ENCODE measurements around the gene MTERF4.

MTERF4 gene

DNA sequence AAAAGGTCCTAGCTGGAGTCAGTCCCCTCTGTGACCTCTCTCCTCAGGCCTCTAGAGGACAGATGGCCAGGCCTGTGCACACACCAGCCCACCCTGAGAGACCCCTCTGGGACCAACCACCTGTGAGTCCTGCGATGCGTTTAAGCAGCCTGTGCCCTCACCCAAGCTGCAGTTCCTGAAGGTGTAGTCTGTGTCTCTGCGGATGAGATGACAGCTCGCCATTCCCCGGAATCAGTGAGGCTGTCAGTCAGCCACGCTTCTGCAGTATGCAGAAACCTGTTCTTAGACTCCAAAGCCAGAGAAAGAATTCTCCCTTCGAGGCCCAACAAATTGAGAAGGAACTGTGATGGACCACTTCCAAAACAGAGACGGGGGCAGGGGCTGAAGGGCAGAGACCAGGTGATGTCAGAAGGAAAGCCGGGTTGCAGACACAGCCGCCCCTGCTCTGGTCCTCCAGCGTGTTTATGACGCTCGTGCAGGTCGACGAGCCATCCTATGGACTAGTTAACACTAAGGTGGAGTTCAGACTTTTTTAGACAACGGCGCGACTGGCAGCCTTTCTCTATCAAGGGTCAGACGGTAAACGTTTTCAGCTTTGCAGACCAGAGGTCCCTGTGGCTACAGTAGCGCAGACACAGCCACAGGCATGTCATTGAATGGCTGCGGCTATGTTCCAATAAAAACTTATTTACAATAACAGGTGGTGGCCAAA lies 10.2 kb downstream of the MTERF4 start:
- DNase-seq (ENCODE audit: low spot score in 2 of 2), result no peak
- H3K4me3 Mint-ChIP-seq, result no peak overlapping the region
- H3K4me1 Mint-ChIP-seq, result peaks cover 19% of the 10 kb centered on the region
- H3K36me3 Mint-ChIP-seq, result peaks cover 94% of the 10 kb centered on the region
- ATAC-seq, result no peak
- peak overlapping the region; percentile 63 for H3K27ac Mint-ChIP-seq
- no peaks in the 10 kb centered on the region for H3K9me3 Mint-ChIP-seq

GRCh38 chr2:241091201-241091600 lies 10.9 kb downstream of the MTERF4 start:
- H3K4me3 Mint-ChIP-seq, result no peak overlapping the region
- H3K9me3 Mint-ChIP-seq, result no peaks in the 10 kb centered on the region
- peaks cover 94% of the 10 kb centered on the region for H3K36me3 Mint-ChIP-seq
- DNase-seq (ENCODE audit: low spot score in 2 of 2) (no peak), ATAC-seq (no peak)
- peaks cover 12% of the 10 kb centered on the region for H3K4me1 Mint-ChIP-seq
- H3K27ac Mint-ChIP-seq, result peak overlapping the region; percentile 63

DNA sequence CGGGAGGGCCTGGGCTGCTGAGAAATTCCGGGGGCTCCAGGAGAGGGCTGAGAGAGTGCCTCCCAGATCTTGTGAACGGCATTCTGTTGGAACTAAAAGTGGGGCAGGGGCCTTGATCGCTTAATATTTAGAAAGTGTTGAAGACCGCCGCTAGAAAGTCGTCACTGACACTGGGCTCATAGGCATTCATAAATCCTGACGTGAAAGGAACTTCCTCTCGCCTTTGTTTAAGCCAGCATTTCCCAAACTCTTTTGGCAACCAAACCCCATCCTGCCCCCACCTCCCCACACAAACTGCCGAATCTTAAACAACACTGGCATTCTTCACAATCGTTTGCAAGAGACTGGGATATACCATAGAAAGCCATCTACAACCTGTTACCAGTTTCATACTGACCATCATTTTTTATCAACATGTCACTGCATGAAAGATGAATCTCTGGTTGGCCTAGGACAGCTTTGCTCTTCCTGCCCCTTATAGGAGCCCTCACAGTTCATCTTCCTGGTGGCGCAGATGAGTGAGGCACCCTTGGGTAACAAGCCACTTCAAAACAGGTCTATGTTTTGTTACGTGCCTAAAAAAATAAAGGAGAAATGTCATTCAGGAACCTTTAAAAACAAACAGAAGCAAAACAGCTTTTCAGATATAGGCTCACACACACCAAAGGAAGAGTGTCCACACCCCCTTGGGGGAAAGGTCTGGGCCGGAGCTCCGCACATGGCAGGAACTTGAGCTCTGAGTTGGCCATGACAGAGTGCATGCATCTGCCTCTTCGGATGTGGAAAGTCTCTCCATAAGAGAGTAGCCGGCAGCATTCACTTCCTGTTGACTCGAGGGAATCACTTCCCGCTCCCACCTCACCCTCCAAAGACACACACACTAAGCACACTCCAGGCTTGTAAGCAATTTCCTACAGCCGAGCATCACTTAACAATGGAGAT lies 13.0 kb downstream of the MTERF4 start:
- Mint-ChIP-seq H3K36me3 (peaks cover 91% of the 10 kb centered on the region), H3K9me3 (no peaks in the 10 kb centered on the region), H3K27ac (no peak overlapping the region), H3K4me1 (no peaks in the 10 kb centered on the region), H3K4me3 (no peak overlapping the region)
- ATAC-seq, result no peak
- no peak for DNase-seq (ENCODE audit: low spot score in 2 of 2)

- H3K9me3 Mint-ChIP-seq, result no peaks in the 10 kb centered on the region
- DNase-seq (ENCODE audit: low spot score in 2 of 2) (no peak), ATAC-seq (no peak)
- peak overlapping the region; percentile 14 for H3K27ac Mint-ChIP-seq
- no peak overlapping the region for H3K4me3 Mint-ChIP-seq
- H3K4me1 Mint-ChIP-seq, result no peaks in the 10 kb centered on the region
- H3K36me3 Mint-ChIP-seq, result peaks cover 86% of the 10 kb centered on the region
These were observed 13.7 kb downstream of the MTERF4 start for GRCh38 chr2:241088376-241088775.

DNA sequence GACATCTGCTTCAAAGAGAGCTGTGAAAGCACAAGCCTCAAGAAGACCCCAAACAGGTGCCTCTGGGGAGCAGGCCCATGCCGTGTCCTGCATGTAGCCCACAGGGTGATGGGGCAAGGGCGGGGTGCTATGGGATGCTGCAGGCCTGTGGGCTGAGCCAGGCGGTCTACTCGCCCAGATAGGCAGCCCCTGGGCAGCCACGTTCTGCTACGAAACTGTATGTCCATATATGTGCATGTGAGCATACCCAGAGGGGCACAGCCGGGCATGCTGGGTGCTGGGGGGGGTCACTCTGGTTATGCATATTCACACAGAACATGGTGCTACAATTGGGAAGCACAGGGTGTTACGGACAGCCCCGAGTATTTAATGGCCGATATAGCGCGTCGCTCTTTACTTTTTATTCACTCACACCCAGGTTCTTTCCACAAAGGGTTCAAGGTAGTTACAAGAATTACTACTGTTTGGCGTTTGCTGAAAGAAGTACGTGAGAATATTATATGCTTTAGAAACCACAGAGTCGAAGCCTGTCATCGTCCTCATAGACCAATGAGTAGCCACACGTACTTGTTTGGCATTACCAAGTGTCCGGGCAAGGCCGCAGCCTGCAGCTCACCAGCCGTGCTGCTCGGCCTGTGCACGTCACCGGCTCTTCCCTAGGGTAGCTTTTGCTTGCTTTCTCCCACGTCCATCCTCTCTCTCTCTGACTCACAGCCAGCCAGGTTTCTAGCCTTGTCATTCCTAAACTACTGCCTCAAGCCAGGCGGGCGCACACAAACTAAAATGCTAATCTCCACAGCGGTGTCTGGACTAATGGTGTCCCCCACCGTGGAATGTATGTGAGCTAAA lies 14.4 kb downstream of the MTERF4 start:
- Mint-ChIP-seq H3K36me3 (peaks cover 82% of the 10 kb centered on the region), H3K4me3 (no peak overlapping the region), H3K9me3 (no peaks in the 10 kb centered on the region), H3K4me1 (peaks cover 6% of the 10 kb centered on the region), H3K27ac (peak overlapping the region; percentile 14)
- DNase-seq (ENCODE audit: low spot score in 2 of 2), result no peak
- peak; percentile 43 for ATAC-seq

DNA sequence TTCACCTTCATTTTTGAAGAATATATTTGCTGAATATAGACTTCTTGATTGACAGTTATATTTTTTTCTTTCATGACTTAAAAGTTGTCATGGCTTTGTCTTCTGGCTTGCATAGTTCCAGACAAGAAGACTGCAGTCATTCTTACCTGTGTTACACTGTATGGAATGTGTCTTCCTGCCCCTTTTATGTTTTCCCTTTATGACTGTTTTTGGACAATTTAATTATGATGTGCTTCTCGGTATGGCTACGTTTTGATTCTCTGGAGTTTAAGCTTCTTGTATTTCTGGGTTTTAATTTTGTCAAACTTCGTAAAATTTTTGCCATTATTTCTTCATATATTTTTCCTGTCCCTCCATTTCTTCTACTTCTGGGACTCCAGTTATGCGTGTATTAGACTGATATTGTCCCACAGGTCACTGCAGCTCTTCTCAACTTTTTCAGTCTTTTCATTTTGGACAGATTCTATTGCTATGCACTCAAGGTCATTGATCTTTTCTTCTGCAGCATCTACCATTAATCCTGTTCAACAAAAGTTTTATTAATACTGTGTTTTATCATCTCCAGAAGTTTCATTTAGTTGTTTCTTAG lies 17.1 kb downstream of the MTERF4 start:
- Mint-ChIP-seq H3K4me1 (peaks cover 20% of the 10 kb centered on the region), H3K27ac (no peak overlapping the region), H3K36me3 (peaks cover 59% of the 10 kb centered on the region), H3K9me3 (no peaks in the 10 kb centered on the region), H3K4me3 (no peak overlapping the region)
- ATAC-seq (no peak), DNase-seq (ENCODE audit: low spot score in 2 of 2) (no peak)

GRCh38 chr2:241083091-241083415 lies 19.0 kb downstream of the MTERF4 start:
- Mint-ChIP-seq H3K4me3 (no peak overlapping the region), H3K9me3 (no peaks in the 10 kb centered on the region), H3K27ac (peak overlapping the region; percentile 77), H3K36me3 (peaks cover 40% of the 10 kb centered on the region), H3K4me1 (peaks cover 20% of the 10 kb centered on the region)
- ATAC-seq, result no peak
- no peak for DNase-seq (ENCODE audit: low spot score in 2 of 2)

DNA sequence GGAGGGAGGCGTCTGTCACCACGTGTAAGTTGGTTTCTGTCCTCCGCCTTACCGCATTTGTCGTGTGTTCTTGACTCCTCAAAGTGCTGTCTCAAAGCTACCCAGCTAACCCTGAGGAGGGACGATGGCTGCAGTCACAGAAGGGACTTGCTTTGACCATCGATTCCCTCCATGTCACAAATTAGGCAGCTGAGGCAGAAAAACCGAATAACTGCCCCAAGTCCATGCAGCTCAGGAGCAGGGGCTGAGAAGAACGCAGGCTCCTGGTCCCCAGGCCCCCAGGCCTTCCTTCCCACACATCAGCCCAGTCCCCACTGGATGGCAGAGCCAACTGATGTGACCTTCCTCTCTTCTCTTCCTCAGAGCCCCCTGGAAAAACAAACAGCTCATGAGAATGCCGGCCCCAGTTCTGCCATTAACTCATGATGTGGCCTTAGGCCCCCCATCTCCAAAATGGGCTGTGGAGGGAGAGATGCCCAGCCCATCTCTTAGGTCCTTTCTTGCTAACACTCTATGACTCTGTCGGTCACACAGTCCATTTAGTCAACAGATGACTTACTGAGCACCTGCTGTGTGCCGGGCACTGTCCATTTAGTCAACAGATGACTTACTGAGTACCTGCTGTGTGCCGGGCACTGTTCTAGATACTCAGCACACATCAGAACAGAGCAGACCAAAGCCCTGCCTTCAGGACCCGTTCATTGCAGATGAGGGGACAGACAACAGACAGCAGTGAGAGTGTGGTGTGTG lies 19.6 kb downstream of the MTERF4 start:
- peaks cover 34% of the 10 kb centered on the region for H3K36me3 Mint-ChIP-seq
- DNase-seq (ENCODE audit: low spot score in 2 of 2) (no peak), ATAC-seq (no peak)
- no peaks in the 10 kb centered on the region for H3K9me3 Mint-ChIP-seq
- H3K27ac Mint-ChIP-seq, result peak overlapping the region; percentile 77
- peaks cover 20% of the 10 kb centered on the region for H3K4me1 Mint-ChIP-seq
- H3K4me3 Mint-ChIP-seq, result no peak overlapping the region

DNA sequence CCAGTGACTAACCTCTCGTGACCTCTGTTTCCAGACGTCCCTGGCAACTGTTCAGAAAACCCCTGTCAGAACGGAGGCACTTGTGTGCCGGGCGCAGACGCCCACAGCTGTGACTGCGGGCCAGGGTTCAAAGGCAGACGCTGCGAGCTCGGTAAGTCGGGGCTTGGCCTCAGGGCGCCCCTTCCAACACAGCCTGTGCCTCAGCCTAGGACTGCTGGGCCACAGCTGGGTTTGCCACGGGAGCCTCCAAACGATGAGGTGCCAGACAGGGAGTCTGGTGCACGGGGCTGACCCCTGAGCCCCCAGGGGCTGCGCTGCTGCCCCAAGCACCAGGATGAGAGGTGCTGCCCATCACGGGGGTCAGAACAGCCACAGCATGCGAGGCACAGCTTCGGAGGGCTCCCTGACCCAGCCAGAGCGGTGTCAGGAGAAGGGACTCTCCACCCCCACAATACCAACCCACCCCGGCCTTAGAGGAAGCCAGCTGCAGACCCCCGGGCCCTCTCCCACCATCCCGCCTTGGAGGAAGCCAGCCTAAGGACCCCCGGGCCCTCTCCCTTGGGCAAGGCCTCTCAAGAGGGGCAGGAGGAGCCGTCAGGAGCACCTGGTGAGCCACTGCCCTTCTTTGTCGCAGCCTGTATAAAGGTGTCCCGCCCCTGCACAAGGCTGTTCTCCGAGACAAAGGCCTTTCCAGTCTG lies 20.3 kb downstream of the MTERF4 start:
- no peak for DNase-seq (ENCODE audit: low spot score in 2 of 2)
- no peak overlapping the region for H3K4me3 Mint-ChIP-seq
- H3K27ac Mint-ChIP-seq, result peak overlapping the region; percentile 77
- ATAC-seq, result peak; percentile 33
- peaks cover 20% of the 10 kb centered on the region for H3K4me1 Mint-ChIP-seq
- H3K9me3 Mint-ChIP-seq, result no peaks in the 10 kb centered on the region
- peaks cover 30% of the 10 kb centered on the region for H3K36me3 Mint-ChIP-seq

GRCh38 chr2:241081190-241081642 lies 20.9 kb downstream of the MTERF4 start:
- no peak for ATAC-seq
- no peak overlapping the region for H3K4me3 Mint-ChIP-seq

GRCh38 chr2:241080405-241081189 lies 21.5 kb downstream of the MTERF4 start:
- Mint-ChIP-seq H3K27ac (peak overlapping the region; percentile 77), H3K36me3 (peaks cover 24% of the 10 kb centered on the region), H3K9me3 (no peaks in the 10 kb centered on the region), H3K4me1 (peaks cover 20% of the 10 kb centered on the region), H3K4me3 (no peak overlapping the region)
- ATAC-seq, result no peak
- no peak for DNase-seq (ENCODE audit: low spot score in 2 of 2)

More at GRCh38 chr2:241081190-241081642, 20.9 kb downstream of the MTERF4 start:
- Mint-ChIP-seq H3K9me3 (no peaks in the 10 kb centered on the region), H3K4me1 (peaks cover 20% of the 10 kb centered on the region), H3K27ac (peak overlapping the region; percentile 77), H3K36me3 (peaks cover 24% of the 10 kb centered on the region)
- no peak for DNase-seq (ENCODE audit: low spot score in 2 of 2)

DNA sequence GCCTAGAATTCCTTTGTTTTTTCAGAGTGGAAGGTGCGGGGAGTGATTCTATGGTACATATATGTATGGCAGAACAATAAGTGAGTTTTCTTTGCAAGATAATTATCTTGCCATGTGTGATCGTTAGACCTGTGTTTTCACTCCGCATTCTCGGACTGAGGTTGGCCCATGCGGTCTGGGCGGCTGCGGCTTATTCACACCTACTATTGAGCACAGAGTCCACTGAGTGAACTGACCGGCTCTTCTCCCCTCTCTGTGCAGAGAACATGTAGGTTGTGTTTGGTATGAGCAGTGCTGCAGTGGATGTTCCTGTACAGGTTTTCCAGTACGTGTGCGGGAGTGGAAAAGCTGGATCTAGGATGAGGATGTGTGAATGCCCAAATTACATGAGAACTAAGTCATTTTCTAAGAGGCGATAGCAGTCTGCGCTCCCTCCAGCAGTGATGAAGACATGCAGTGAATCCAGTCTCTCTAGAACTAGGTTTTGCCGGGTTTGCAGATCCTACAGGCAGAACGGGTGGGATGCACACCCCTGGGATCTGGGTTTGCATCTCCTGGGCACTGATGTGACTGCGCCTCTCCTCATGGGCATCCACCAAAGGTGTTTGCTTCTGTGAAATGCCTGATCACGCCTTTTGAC lies 27.1 kb downstream of the MTERF4 start:
- peaks cover 17% of the 10 kb centered on the region for H3K36me3 Mint-ChIP-seq

More for the DNA sequence above, 27.1 kb downstream of the MTERF4 start:
- Mint-ChIP-seq H3K9me3 (no peaks in the 10 kb centered on the region), H3K27ac (no peak overlapping the region), H3K4me1 (no peaks in the 10 kb centered on the region), H3K4me3 (no peak overlapping the region)
- DNase-seq (ENCODE audit: low spot score in 2 of 2) (no peak), ATAC-seq (no peak)

All from stimulated activated effector memory CD8-positive, alpha-beta T cell treated with anti-CD3 and anti-CD28 coated beads, Interleukin-12 subunit alpha, Interleukin-12 subunit beta, amount 100 ng/mL, for 72 hours (primary cell).